PC-3 (cell line): ENCODE measurements around the gene MUC20. TPM values are rescaled to one million over a fixed set of nuclear protein-coding genes. Genes with fewer than 3 reads are reported as not detected.

Source experiments
- ATAC-seq: fragments of 200-7000 bp; cut with Tn5 transposase; 2 replicates; pipeline ENCODE4 v1.9.1; 2020; ENCODE audit warnings: mild to moderate bottlenecking, moderate library complexity
- BruUV-seq: library from RNA; stranded (reverse); fragments of 400-500 nt; replicated peaks from 2 replicates; lab custom pipeline; 2021; lab: Mats Ljungman, UMichigan
- CTCF ChIA-PET: fragments of 300-600 bp; sonication (Branson Sonifier 250); formaldehyde crosslinking; loops from one replicate; lab custom pipeline; 2022; ENCODE audit warnings: antibody characterized with exemption; lab: Charles Lee
- POLR2A ChIA-PET: fragments of 300-600 bp; sonication (Branson Sonifier 250); formaldehyde crosslinking; loops from one replicate; lab custom pipeline; 2022; ENCODE audit warnings: antibody characterized with exemption; ENCODE audit not compliant: unreplicated experiment; lab: Charles Lee
- DNase-seq: peaks from one replicate; pipeline ENCODE4 v3.0.0-alpha.2; 2015
- H2AFZ ChIP-seq: fragments of 300-600 bp; sonication (generic); 2 replicates; pipeline ENCODE4 v1.6.0; 2016; ENCODE audit warnings: antibody characterized with exemption, low read length
- H3F3A ChIP-seq: fragments of 300-600 bp; sonication (generic); one replicate; pipeline ENCODE4 v1.6.0; 2017; ENCODE audit warnings: antibody characterized with exemption, low read length, control low read depth, mild to moderate bottlenecking; ENCODE audit not compliant: unreplicated experiment
- H3K27ac ChIP-seq: fragments of 300-600 bp; sonication (generic); 2 replicates; pipeline ENCODE4 v1.5.1; 2016; ENCODE audit warnings: mild to moderate bottlenecking, low read length
- H3K27me3 ChIP-seq: fragments of 300-600 bp; sonication (generic); 2 replicates; pipeline ENCODE4 v1.6.1; 2016; ENCODE audit warnings: low read length, mixed read lengths
- H3K36me3 ChIP-seq: fragments of 300-600 bp; sonication (generic); 2 replicates; pipeline ENCODE4 v1.6.1; 2016; ENCODE audit warnings: low read depth, mixed run types, low read length, mixed read lengths
- H3K4me1 ChIP-seq: fragments of 300-600 bp; sonication (generic); 2 replicates; pipeline ENCODE4 v1.5.1; 2016; ENCODE audit warnings: low read length; ENCODE audit not compliant: insufficient read depth
- H3K4me2 ChIP-seq: fragments of 300-600 bp; sonication (generic); 2 replicates; pipeline ENCODE4 v1.6.0; 2016; ENCODE audit warnings: low read length
- H3K4me3 ChIP-seq: fragments of 300-600 bp; sonication (generic); 2 replicates; pipeline ENCODE4 v1.5.1; 2016; ENCODE audit warnings: mild to moderate bottlenecking, low read length, mixed read lengths
- H3K79me2 ChIP-seq: fragments of 300-600 bp; sonication (generic); 2 replicates; pipeline ENCODE4 v1.6.1; 2017; ENCODE audit warnings: low read length, mixed read lengths
- H3K9ac ChIP-seq: fragments of 300-600 bp; sonication (generic); 2 replicates; pipeline ENCODE4 v1.6.0; 2016; ENCODE audit warnings: mild to moderate bottlenecking, low read length
- H3K9me2 ChIP-seq: fragments of 300-600 bp; sonication (generic); replicated peaks from 2 replicates; pipeline ENCODE4 v1.6.1; 2016; ENCODE audit warnings: mixed run types, low read length, mixed read lengths
- H3K9me3 ChIP-seq: fragments of 300-600 bp; sonication (generic); 2 replicates; pipeline ENCODE4 v1.6.1; 2016; ENCODE audit warnings: low read length, mixed read lengths
- H4K20me1 ChIP-seq: fragments of 300-600 bp; sonication (generic); 2 replicates; pipeline ENCODE4 v1.6.1; 2016; ENCODE audit warnings: low read length, mixed read lengths
- CTCF ChIP-seq: fragments of 300-600 bp; sonication (generic); conservative IDR thresholded peaks from 2 replicates; pipeline ENCODE4 v1.5.1; 2017; ENCODE audit warnings: antibody characterized with exemption, low read depth, mild to moderate bottlenecking, low read length
- EZH2 ChIP-seq: fragments of 300-600 bp; sonication (generic); IDR thresholded peaks from one replicate; pipeline ENCODE4 v1.6.1; 2017; ENCODE audit warnings: antibody characterized with exemption, mild to moderate bottlenecking, low read length; ENCODE audit not compliant: unreplicated experiment
- EZH2phosphoT487 ChIP-seq: fragments of 300-600 bp; sonication (generic); IDR thresholded peaks from 2 replicates; pipeline ENCODE4 v1.6.1; 2018; ENCODE audit warnings: mild to moderate bottlenecking, antibody characterized with exemption, low read length, borderline replicate concordance
- intact Hi-C: fragments of 100-400 bp; cut with micrococcal nuclease; formaldehyde crosslinking; loops from 2 replicates; pipeline ENCODE4 v1.9.0; 2023
- total RNA-seq: library from RNA; depleted of rRNA; stranded (reverse); fragments of >200 nt; gene quantifications from 2 replicates; pipeline ENCODE4 v1.2.3, GENCODE V29; 2014

MUC20 gene
- total RNA-seq, 1 experiment from 2014 or later = 0.69 TPM

GRCh38 chr3:195755391-195755790, 34.6 kb downstream of the MUC20 start:
- ChIA-PET CTCF (no interaction called here), POLR2A (no interaction called here)
- BruUV-seq = no TSS peak
- Histone ChIP-seq H3K27me3 (peaks cover 14% of the 10 kb centered on the region; the same call in 1 of the 2 replicates), H3F3A (no peaks in the 10 kb centered on the region), H3K4me1 (no peaks in the 10 kb centered on the region), H3K9ac (no peak overlapping the region), H3K4me3 (no peak overlapping the region), H3K27ac (no peak overlapping the region), H2AFZ (no peak overlapping the region), H3K36me3 (no peaks in the 10 kb centered on the region), H3K79me2 (no peaks in the 10 kb centered on the region), H3K4me2 (no peak overlapping the region), H3K9me3 (no peaks in the 10 kb centered on the region), H3K9me2 (no peaks in the 10 kb centered on the region), H4K20me1 (no peaks in the 10 kb centered on the region)
- ATAC-seq (no peak), DNase-seq (no peak)
- intact Hi-C loops = no loop called here
- TF ChIP-seq EZH2 = no peak
- no peak for TF ChIP-seq CTCF
- no peak for TF ChIP-seq EZH2phosphoT487

- ChIA-PET CTCF (no interaction called here), POLR2A (no interaction called here)
- peaks cover 14% of the 10 kb centered on the region; the same call in 1 of the 2 replicates for H3K27me3 ChIP-seq
- no peak for DNase-seq
- no peaks in the 10 kb centered on the region for H3K36me3 ChIP-seq
- no peaks in the 10 kb centered on the region for H3F3A ChIP-seq
- H3K79me2 ChIP-seq = no peaks in the 10 kb centered on the region
- H3K4me3 ChIP-seq = no peak overlapping the region
- H3K9me2 ChIP-seq = no peaks in the 10 kb centered on the region
- no peaks in the 10 kb centered on the region for H3K4me1 ChIP-seq
- ATAC-seq = no peak
- no peak overlapping the region for H3K4me2 ChIP-seq
- no peak for TF ChIP-seq CTCF
- no peak for TF ChIP-seq EZH2
- no peak for TF ChIP-seq EZH2phosphoT487
- no peak overlapping the region for H3K9ac ChIP-seq
- no peaks in the 10 kb centered on the region for H3K9me3 ChIP-seq
- H4K20me1 ChIP-seq = no peaks in the 10 kb centered on the region
- intact Hi-C loops = no loop called here
- no peak overlapping the region for H2AFZ ChIP-seq
- H3K27ac ChIP-seq = no peak overlapping the region
- no TSS peak for BruUV-seq
Measured at GRCh38 chr3:195755791-195756676, 35.3 kb downstream of the MUC20 start.

GRCh38 chr3:195757438-195757770, 36.6 kb downstream of the MUC20 start:
- H3K9me2 ChIP-seq = no peaks in the 10 kb centered on the region
- H3K9me3 ChIP-seq = no peaks in the 10 kb centered on the region
- H3K4me3 ChIP-seq = no peak overlapping the region
- BruUV-seq = no TSS peak
- intact Hi-C loops = no loop called here
- DNase-seq (no peak), ATAC-seq (no peak)
- POLR2A ChIA-PET = no interaction called here
- no peaks in the 10 kb centered on the region for H4K20me1 ChIP-seq
- no peak overlapping the region for H2AFZ ChIP-seq
- H3K27ac ChIP-seq = no peak overlapping the region
- peaks cover 14% of the 10 kb centered on the region; the same call in 1 of the 2 replicates for H3K27me3 ChIP-seq
- no peaks in the 10 kb centered on the region for H3K79me2 ChIP-seq
- H3K36me3 ChIP-seq = no peaks in the 10 kb centered on the region
- H3K9ac ChIP-seq = no peak overlapping the region
- CTCF ChIA-PET = no interaction called here
- no peaks in the 10 kb centered on the region for H3F3A ChIP-seq
- H3K4me2 ChIP-seq = no peak overlapping the region
- no peaks in the 10 kb centered on the region for H3K4me1 ChIP-seq
- no peak for TF ChIP-seq CTCF
- no peak for TF ChIP-seq EZH2phosphoT487
- no peak for TF ChIP-seq EZH2
